Dedifferentiated amniotic fluid mesenchymal stem cell (primary cell): ENCODE measurements around the gene SGCA.

Experiments used
- DNase-seq: peaks from one replicate; pipeline ENCODE4 v3.0.0-alpha.2; 2016; ENCODE audit errors: extremely low spot score

Gene SGCA

DNA sequence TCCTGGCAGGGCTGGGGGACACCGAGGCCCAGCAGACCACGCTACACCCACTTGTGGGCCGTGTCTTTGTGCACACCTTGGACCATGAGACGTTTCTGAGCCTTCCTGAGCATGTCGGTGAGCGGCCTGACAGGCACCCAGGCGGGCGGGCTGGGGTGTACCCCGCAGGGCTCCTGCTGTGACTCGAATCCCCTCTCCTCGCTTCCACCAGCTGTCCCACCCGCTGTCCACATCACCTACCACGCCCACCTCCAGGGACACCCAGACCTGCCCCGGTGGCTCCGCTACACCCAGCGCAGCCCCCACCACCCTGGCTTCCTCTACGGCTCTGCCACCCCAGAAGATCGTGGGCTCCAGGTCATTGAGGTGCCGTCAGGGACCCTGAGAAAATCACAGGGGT is 1.6 kb downstream of the SGCA start:
- DNase-seq = no peak

DNA sequence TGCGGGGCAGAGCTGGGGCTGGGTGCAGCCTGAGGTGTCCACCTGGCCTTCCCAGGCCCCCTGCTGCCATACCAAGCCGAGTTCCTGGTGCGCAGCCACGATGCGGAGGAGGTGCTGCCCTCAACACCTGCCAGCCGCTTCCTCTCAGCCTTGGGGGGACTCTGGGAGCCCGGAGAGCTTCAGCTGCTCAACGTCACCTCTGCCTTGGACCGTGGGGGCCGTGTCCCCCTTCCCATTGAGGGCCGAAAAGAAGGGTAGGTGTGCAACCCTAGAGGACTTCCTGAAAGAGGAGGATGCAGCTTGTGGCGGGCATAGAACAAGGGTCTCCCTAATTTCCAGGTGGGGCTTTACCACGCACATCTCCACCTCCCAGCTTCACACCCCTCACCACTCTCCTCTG is 2.5 kb downstream of the SGCA start:
- no peak for DNase-seq

DNA sequence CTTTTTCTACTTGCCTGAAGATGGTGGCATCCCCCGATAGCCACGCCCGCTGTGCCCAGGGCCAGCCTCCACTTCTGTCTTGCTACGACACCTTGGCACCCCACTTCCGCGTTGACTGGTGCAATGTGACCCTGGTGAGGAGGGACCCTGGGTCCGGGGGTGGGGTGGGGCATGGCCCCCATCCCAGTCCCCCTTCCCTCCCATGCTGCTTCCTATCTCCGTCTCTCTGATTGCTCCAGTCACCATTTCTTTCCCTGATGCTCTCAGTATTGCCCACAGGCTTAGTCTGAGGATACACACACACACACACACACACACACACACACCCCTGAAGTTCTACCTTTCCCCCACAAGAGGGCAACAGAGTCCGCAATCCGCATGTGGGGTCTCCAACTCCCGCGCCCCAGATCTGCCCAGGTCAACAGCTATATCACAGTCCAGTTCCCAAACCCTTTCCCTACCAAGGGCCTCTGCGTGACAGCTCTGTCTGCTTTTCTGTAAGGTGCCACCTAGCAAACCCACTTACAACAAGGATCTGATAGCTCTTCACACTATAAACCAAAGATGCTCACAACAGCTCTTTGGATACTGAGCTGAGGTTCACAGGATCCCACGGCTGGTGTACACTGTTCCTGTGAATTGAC is 3.4 kb downstream of the SGCA start:
- no peak for DNase-seq

DNA sequence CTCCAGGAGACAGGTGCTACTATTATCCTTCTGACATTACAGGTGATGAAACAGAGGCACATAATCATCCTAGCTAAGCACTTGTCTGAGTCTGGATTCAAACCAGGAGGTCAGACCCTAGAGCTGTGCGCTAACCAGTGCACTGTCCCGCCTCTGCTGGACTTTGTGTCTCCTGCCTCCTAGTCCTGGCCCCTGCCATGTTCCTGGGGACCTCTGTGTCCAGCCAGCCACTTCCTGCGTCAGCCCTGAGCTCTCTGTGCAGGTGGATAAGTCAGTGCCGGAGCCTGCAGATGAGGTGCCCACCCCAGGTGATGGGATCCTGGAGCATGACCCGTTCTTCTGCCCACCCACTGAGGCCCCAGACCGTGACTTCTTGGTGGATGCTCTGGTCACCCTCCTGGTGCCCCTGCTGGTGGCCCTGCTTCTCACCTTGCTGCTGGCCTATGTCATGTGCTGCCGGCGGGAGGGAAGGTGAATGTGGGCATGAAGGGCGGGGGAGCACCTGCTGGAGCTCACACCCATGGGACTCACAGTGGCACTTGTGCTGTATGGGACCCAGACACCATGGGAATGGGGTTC is 4.2 kb downstream of the SGCA start:
- no peak for DNase-seq

DNA sequence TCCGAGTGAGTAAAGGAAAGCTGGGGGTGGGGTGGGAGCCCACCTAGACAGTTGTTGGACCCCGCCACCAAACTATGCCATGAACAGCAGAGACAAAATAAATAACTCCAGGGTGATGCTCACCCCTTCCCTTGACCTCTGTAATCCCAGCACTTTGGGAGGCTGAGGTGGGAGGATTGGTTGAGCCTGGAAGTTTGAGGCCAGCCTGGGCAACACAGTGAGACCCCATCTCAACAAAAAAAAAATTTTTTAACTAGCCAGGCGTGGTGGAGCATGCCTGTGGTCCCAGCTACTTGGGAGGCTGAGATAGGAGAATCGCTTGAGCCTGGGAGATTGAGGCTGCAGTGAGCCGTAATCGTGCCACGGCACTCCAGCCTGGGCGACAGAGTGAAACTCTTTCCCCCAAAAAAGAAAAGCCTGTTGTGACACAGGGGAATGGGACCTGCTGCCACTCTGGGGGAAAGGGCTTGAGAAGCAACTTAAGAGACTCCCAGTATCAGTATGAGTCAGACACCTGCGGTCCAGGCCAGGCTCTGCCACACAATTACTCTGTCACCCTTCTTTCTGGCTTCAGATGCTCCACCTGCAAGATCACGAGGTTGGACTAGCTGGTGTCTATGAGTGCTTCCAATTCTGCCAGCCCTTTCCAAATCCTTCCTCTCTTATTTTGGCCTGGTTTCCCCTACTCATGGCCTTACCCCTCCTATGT is 5.0 kb downstream of the SGCA start:
- no peak for DNase-seq

DNA sequence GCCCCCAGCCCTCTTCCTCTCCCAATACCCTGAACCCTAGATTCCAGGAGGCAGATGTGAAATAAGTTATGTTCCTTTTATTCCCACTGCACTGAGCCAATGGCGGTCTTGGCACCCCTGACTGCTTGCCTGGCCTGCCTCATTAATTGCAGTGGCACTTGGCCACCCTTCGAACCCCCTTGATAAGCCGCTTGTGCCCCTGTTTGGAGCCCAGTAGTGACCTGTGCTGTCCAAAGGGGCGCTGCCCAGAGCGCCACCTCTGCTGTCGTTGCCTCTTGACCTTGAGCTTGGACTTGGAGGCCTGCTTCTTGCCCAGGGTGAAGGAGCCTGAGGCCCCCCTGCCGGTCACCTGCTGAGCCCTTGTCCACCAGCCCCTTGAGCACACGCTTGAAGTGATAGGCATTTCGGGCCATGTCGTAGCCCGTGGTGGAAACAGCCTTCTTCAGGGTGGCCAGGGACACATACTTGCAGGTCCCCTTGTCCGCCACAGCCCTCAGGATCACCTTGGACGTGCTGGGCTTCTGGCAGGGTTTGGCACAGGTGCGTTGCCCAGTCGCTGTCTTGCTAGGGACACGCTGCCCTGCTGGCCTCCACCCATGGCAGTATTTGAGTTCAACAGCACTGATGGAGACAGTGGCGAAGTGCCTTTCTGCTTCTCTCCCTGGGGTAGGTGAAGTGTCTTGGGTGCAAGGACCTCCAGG is 5.7 kb downstream of the SGCA start:
- no peak for DNase-seq

DNA sequence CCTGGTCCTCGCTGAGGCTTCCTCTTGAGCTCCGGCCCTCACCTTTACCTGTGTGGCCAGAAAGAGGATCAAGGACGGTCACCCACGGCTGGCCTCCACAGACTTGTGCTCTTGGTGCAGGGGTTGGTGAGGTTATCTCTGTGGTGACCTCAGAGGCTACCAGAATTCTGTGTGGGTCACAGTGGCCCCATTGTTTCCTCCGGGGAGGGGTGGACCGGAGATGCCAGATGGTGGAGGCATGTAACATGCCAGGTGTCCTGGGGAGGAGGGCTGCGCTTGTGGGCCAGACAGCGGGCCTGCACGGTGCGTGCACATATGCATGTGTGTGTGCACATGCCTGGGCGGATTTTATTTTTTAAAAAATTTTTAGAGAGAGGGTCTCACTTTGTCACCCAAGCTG is 6.3 kb downstream of the SGCA start:
- DNase-seq = no peak

DNA sequence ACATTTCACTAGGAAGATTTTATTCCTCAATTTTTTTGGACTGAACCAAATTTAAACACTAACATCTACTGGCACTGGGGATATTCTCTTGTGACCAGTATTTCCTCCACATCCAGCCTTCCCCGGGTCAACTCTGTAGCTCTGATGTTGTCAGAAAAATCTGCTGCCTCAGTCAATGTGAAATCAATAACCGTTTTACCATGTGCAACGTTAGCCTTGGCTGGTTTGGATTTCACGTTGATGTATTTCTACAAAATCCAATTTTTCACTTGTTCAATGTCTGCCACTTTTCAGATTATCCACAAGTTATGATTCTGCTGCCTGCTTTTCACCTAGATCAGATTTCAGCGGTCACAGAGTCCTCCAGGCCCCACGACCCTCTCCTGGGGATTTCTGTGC is 7.1 kb downstream of the SGCA start:
- DNase-seq = no peak

DNA sequence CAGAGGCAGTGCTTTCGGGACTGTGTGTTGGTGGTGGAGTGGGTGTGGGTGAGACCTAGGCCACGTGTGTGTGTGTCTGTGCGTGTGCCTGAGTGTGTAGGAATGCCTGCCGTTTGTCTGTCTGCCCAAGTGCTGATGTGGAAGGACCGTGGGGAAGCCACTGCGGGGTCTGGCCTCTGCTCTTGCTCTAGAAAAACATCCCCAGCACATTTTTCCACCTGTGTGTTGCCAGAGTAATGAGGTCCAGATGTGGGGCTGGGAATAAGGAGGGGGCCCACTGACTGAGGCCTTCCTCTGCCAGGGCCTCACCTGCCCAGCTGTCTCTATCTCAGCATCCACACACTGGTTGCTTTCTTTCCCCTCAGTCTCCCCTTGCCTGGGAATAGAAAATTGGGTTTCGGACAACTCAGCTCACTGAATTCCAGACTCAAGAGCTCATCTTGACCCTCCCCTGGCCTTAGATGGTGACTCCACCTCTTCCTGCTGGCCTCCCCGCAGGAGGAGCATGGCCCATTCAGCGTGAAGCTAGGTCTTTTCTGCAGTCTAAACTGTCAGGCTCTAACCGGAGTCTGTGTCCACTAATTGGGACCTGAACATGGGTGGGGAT is 7.6 kb downstream of the SGCA start:
- DNase-seq = peak; percentile 82

DNA sequence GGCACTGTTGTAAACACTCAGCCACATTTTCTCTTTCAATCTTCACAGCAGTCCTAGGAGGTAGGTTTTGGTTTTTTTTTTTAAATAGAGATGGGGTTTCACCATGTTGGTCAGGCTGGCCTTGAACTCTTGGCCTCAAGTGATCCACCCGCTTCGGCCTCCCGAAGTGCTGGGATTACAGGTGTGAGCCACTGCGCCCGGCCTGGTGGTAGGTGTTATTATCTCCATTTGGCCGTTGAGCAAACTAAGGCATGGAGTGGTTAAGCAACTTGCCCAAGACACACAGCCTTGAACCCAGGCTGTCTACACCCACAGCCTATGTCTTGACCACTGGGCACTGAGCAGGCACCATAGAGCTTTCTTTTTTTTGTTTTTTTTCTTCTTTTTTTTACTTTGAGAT is 8.6 kb downstream of the SGCA start:
- no peak for DNase-seq

DNA sequence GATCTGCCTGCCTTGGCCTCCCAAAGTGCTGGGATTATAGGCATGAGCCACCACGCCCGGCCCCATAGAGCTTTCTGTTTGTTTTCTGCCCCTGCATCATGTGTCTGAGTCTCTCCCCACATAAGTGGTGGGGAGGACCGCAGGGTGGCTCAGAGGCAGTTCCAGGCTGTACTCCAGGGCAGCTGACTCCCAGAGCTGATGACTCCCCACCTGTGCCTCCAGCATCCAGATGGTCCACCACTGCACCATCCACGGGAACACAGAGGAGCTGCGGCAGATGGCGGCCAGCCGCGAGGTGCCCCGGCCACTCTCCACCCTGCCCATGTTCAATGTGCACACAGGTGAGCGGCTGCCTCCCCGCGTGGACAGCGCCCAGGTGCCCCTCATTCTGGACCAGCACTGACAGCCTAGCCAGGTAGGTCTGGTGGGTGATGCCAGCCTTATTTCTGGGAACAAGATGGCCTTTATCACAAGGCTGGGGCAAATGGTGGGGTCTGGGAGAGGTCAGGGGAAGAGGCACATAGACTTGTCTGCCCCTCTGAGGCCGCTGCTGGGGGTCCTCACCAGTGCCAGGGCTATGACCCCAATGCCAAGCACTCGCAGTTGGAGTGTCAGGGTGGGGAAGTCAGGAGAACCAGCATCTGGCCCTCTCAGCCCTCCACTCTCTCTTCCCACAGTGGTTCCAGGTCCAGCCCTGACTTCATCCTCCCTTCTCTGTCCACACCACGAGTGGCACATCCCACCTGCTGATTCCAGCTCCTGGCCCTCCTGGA is 9.4 kb downstream of the SGCA start:
- DNase-seq = no peak

DNA sequence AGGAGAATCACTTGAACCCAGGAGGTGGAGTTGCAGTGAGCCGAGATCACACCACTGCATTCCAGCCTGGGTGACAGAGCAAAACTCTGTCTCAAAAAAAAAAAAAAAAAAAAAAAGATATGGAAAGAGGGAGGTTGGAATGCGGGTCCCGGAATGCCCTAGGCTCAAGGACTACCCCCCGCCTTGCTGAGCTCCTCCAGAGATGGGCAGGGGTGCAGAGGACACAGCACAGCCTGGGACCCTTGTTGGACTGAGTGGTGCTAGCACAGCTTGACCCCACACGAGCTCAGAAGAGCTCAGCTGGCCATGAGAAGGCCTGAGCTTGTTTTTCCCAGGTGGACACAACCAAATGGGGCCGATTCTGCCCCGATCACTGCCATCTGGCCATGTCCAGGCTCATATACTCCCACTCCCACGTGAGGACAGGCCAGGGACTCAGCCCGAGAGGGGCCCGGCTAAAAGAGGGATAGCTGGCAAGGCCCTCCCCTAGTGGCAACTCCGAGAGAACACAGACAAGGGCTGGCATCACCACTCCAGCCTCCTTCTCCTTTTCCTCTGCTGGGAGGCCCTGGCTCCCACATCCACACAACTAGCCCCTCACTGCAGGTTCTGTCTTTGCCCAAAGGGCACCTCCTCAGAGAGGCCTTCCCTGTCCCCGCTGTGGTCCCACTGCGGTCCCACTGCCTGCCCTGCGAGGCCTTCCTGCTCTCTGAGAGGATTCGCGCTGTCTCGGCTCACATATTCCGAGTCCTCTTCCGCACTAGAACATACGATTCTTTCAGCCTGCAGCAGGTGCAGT is 11.0 kb downstream of the SGCA start:
- no peak for DNase-seq

DNA sequence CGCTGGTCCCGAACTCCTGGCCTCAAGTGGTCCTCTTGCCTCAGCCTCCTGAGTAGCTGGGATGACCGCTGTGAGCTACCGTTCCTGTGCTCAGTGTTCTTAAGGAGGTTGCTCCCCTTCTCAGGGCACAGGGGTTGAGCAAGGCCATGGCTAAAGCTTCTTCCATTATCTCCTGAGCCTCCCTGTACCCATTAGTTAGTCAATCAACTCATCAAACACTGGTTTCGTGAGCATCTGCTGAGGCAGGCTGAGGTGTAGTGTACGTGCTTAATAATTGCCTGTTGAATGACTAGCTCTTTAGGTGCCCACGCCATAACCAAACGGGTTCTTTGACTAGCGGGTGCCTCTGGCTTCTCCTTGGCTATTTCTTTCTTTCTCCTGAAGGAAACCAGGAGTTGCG is 11.7 kb downstream of the SGCA start:
- DNase-seq = no peak

DNA sequence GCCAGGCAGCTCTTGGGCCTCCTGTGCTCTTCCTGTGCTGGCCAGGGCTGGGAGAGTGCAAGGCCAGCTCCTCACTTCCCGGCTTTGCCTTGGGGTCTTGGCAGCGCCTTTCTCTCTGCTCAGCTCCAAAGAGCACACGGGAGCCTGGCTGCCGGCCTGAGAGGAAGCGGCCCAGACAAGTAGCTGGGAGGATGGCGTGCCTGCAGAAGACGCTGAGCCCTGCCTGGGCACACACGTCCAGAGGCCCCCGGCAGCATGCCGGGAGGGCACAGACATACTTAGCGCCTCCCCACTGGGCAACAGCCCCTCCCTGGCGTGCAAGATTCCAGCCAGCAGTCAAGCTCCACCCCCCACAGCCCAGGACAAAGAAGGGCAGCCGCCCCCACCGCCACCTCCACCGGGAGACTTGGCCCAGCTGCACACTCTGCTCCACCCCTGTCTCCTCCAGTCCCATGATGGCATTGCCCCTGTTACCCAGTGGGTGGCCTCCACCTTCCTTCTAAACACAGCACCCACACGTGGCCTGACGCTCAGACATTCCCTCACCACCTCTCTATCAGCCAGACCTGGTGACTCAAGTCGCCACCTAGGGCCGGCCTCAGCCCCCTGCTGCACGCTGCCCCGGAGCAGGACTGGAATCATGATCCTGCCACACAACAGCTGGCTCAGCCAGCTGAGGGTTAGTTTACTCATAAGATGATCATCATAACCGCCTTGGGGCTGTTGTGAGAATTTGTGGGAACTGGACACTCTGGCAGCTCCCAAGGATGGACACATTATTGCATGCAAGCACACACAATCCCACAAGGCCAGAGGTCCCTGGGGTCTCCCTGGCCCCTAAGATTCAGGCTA is 12.4 kb downstream of the SGCA start:
- peak; percentile 92 for DNase-seq

DNA sequence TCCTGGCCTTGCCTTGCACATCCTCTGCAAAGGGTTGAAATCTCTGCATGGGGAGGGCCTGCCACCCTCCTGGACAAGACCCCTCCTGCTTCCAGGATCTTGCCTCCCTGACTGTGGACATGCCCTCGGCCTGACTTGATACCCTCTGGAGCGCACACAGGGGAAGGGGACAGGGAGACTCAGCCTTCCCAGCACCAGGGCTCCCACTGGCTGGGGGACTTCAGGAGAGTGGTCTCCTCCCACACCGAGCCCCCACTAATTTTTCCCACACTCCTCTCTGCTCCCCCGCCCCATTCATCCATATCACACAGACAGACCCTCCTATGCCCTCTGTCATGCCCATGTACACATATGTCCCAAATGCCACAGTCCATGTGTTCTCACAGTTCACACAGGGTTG is 14.3 kb downstream of the SGCA start:
- DNase-seq = no peak

DNA sequence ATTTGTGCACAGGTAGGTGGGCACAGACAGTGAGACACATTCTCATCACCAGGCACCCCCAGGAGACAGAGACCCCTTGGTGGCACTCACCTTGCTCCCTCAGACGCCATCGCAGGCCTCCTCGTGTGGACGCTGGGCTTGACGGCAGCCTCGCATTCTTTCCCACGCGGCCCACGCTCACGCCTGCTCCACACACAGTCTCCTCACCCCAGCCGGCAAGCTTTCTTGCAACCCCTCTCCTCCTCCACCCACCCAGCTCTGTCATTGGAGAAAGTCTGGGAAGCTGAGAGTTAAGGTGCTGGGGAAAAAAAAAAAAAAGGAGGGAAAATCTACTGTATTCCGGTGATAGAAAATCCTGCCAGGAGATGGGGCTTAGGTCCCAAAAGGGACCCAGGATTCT is 14.8 kb downstream of the SGCA start:
- no peak for DNase-seq

DNA sequence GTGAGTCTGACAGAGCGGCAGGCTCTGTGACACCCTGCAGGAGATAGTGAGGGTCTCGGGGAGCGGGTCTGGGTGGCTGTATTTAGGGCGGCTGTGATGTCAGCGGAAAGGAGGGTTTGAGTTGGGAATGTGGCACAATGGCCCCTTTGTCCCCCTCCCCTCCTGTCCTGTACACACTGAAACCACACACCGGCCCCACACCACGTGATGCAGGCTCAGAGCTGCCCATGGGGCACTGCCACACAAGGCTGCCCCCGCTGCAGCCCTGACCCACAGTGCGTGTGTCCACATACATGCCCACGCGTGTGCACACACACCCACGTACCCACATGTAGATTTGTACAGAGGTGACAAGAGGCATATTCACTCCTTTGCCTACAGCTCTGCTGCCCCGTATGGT is 15.3 kb downstream of the SGCA start:
- DNase-seq = no peak

DNA sequence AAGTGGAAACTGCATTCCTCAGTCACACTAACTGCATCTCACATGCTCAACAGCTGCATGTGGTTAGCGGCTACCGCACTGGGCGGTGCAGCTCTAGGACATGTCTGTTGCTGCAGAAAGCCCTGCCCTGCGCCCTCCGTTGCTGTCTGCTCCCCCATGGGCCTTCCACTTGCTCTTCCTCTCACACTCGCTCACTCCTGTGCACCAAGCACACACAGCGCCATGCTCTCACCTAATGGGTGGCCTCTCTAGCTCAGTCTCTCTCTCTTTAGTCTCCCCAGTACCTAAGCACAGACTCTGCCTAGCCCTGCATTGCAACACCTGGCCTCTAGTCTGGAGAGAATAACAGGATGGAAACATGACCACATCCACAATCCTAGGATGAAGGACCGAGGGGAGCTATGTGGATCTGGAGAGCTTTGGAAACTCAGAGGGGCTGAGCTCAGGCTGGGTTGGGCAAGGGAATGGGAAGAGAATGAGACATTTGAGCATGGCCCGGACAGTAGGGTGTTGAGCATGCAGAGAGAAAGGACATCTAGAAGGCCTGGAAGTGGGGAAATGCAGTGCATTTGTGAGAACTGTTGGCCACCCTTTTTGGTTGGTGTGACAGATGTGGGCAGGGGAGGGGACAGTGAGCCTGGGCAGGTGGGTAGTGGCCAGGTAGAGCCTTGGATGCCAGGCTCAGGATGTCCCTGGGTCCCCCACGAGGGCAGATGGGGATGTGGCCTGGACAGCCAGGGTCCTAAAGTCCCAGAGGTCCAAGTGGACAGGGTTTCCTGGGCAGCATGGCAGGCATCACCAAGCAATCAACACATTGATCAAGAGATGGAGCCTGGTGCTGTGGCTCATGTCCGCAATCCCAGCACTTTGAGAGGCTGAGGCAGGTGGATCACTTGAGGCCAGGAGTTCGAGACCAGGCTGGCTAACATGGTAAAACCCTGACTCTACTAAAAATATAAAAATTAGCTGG is 16.1 kb downstream of the SGCA start:
- no peak for DNase-seq
